HG03520 (cell line): ENCODE results near the gene CSMD2.

Experiments used
- ATAC-seq: cut with Tn5 transposase; IDR thresholded peaks from one replicate; pipeline ENCODE4 v1.9.1; 2021; ENCODE audit warnings: mild to moderate bottlenecking, moderate library complexity; ENCODE audit not compliant: unreplicated experiment

The CSMD2 gene

GRCh38 chr1:33471416-33471815 is 693.6 kb downstream of the CSMD2 start:
- no peak for ATAC-seq

GRCh38 chr1:33470495-33471012 is 694.5 kb downstream of the CSMD2 start:
- ATAC-seq = no peak

- no peak for ATAC-seq
Measured at GRCh38 chr1:33469691-33470090, 695.3 kb downstream of the CSMD2 start.

GRCh38 chr1:33468967-33469366 is 696.1 kb downstream of the CSMD2 start:
- ATAC-seq = no peak

- no peak for ATAC-seq
Measured at GRCh38 chr1:33468531-33468930, 696.5 kb downstream of the CSMD2 start.

- no peak for ATAC-seq
Measured at GRCh38 chr1:33468011-33468410, 697.0 kb downstream of the CSMD2 start.

- ATAC-seq = no peak
Measured at GRCh38 chr1:33466159-33466558, 698.9 kb downstream of the CSMD2 start.

- no peak for ATAC-seq
Measured at GRCh38 chr1:33465316-33465715, 699.7 kb downstream of the CSMD2 start.

GRCh38 chr1:33464552-33464951 is 700.5 kb downstream of the CSMD2 start:
- ATAC-seq = no peak
